ENCODE results near the gene ABLIM3. TPM values are rescaled to one million over a fixed set of nuclear protein-coding genes. Genes with fewer than 3 reads are reported as not detected.

The ABLIM3 gene
- total RNA-seq, 1 experiment from 2014 or later = 12.9 TPM

DNA sequence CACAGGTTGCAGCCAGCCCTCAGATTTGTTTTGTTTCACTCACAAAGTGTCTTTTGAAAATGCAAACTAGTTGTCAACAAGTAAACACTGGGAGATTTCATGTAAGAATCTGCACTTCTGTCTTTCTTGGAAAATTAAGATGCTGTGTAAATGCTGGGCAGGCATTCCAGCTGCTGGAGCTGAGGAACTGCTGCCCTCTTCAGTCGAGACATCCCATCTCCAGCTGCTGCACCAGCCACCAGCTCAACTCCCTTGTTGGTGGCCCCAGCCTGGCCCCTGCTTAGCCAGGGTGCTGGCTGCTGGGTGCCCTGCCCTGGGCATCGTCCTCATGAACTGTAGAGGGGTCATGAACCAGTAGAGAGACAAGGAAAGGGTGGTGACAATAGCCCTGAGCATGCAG lies 97.2 kb downstream of the ABLIM3 start:
- H3K27ac ChIP-seq (ENCODE audit: low read length) = no peak overlapping the region
- in situ Hi-C loops (cut with HindIII; ENCODE audit: low pct_unique_long_range_greater_than_20kb, low sequenced_read_pairs) (no loop called here), intact Hi-C loops (cut with micrococcal nuclease; ENCODE audit: unreplicated experiment) (no loop called here)
- BruUV-seq (replicated peaks) = no TSS peak
- H3K9me3 ChIP-seq (ENCODE audit: control insufficient read depth, insufficient read depth, low read depth, low read length) = no peaks in the 10 kb centered on the region
- ChIA-PET CTCF (no interaction called here), POLR2A (no interaction called here)
- no peaks in the 10 kb centered on the region for H3K4me1 ChIP-seq (ENCODE audit: control insufficient read depth, insufficient read depth, low read length)
- H3K4me3 ChIP-seq (ENCODE audit: low read depth in 2 of 2, low read length in 2 of 2) = no peak overlapping the region
- H3K36me3 ChIP-seq (ENCODE audit: control insufficient read depth, insufficient read depth, low read length) = no peaks in the 10 kb centered on the region; the same call in 1 of the 2 replicates
- no peak for TF ChIP-seq POLR2AphosphoS5 (IDR thresholded peaks at IDR 0.05; ENCODE audit: low read depth, low read length)
- TF ChIP-seq, protein P1, sequence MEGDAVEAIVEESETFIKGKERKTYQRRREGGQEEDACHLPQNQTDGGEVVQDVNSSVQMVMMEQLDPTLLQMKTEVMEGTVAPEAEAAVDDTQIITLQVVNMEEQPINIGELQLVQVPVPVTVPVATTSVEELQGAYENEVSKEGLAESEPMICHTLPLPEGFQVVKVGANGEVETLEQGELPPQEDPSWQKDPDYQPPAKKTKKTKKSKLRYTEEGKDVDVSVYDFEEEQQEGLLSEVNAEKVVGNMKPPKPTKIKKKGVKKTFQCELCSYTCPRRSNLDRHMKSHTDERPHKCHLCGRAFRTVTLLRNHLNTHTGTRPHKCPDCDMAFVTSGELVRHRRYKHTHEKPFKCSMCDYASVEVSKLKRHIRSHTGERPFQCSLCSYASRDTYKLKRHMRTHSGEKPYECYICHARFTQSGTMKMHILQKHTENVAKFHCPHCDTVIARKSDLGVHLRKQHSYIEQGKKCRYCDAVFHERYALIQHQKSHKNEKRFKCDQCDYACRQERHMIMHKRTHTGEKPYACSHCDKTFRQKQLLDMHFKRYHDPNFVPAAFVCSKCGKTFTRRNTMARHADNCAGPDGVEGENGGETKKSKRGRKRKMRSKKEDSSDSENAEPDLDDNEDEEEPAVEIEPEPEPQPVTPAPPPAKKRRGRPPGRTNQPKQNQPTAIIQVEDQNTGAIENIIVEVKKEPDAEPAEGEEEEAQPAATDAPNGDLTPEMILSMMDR (IDR thresholded peaks at IDR 0.05) = no peak
- TF ChIP-seq TCF7L2 (IDR thresholded peaks at IDR 0.05; ENCODE audit: low read depth, low read length) = no peak
- TF ChIP-seq SIN3A (IDR thresholded peaks at IDR 0.05; ENCODE audit: borderline replicate concordance, insufficient read depth, low read depth, low read length) = no peak
- ATAC-seq = no peak
- H3K27me3 ChIP-seq (ENCODE audit: control insufficient read depth, insufficient read depth, low read length) = no peaks in the 10 kb centered on the region
- DNase-seq (ENCODE audit: low read depth, low spot score) = no peak

DNA sequence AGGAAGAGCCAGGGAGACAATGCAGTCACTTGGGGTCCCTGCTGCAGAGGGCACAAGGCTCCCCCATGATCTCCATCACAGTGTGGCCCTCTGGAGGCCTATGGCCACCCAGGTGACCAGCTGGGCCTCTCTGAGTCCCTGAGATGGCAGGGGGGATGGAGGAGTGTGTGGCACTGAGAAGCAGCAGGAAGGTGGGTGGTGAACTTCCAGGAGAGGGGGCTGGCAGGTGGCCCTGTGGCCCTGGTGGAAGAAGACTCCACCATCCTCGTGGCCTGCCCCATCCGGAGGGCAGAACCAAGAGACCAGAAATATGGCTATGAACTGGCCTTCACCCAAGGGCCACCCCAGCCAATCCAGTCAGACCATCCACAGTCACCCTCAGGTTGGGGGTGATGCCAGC lies 98.6 kb downstream of the ABLIM3 start:
- BruUV-seq (replicated peaks) = no TSS peak
- Histone ChIP-seq H3K4me3 (ENCODE audit: low read depth in 2 of 2, low read length in 2 of 2) (no peak overlapping the region), H3K27ac (ENCODE audit: low read length) (no peak overlapping the region), H3K9me3 (ENCODE audit: control insufficient read depth, insufficient read depth, low read depth, low read length) (no peaks in the 10 kb centered on the region), H3K4me1 (ENCODE audit: control insufficient read depth, insufficient read depth, low read length) (no peaks in the 10 kb centered on the region), H3K27me3 (ENCODE audit: control insufficient read depth, insufficient read depth, low read length) (no peaks in the 10 kb centered on the region), H3K36me3 (ENCODE audit: control insufficient read depth, insufficient read depth, low read length) (no peaks in the 10 kb centered on the region)
- POLR2A ChIA-PET = no interaction called here
- CTCF ChIA-PET = no interaction called here
- intact Hi-C loops (cut with micrococcal nuclease; ENCODE audit: unreplicated experiment) = no loop called here
- DNase-seq (ENCODE audit: low read depth, low spot score) (no peak), ATAC-seq (no peak)
- TF ChIP-seq, protein P2, sequence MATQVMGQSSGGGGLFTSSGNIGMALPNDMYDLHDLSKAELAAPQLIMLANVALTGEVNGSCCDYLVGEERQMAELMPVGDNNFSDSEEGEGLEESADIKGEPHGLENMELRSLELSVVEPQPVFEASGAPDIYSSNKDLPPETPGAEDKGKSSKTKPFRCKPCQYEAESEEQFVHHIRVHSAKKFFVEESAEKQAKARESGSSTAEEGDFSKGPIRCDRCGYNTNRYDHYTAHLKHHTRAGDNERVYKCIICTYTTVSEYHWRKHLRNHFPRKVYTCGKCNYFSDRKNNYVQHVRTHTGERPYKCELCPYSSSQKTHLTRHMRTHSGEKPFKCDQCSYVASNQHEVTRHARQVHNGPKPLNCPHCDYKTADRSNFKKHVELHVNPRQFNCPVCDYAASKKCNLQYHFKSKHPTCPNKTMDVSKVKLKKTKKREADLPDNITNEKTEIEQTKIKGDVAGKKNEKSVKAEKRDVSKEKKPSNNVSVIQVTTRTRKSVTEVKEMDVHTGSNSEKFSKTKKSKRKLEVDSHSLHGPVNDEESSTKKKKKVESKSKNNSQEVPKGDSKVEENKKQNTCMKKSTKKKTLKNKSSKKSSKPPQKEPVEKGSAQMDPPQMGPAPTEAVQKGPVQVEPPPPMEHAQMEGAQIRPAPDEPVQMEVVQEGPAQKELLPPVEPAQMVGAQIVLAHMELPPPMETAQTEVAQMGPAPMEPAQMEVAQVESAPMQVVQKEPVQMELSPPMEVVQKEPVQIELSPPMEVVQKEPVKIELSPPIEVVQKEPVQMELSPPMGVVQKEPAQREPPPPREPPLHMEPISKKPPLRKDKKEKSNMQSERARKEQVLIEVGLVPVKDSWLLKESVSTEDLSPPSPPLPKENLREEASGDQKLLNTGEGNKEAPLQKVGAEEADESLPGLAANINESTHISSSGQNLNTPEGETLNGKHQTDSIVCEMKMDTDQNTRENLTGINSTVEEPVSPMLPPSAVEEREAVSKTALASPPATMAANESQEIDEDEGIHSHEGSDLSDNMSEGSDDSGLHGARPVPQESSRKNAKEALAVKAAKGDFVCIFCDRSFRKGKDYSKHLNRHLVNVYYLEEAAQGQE (IDR thresholded peaks at IDR 0.05; ENCODE audit: insufficient read depth in 1 of 2, low read depth in 2 of 2, low read length in 1 of 2) = no peak
- no peak for TF ChIP-seq POLR2AphosphoS5 (IDR thresholded peaks at IDR 0.05; ENCODE audit: low read depth, low read length)
- no peak for TF ChIP-seq SIN3A (IDR thresholded peaks at IDR 0.05; ENCODE audit: borderline replicate concordance, insufficient read depth, low read depth, low read length)
- TF ChIP-seq TCF7L2 (IDR thresholded peaks at IDR 0.05; ENCODE audit: low read depth, low read length) = no peak
- TF ChIP-seq, protein P1 (IDR thresholded peaks at IDR 0.05) = no peak
- in situ Hi-C loops (cut with HindIII; ENCODE audit: low pct_unique_long_range_greater_than_20kb, low sequenced_read_pairs) = no loop called here

Data from Panc1 (cell line).